AG04450 (cell line): ENCODE data around the gene UMODL1. TPM values are rescaled to one million over a fixed set of nuclear protein-coding genes. Genes with fewer than 3 reads are reported as not detected.

ENCODE experiments used
- CTCF ChIA-PET: fragments of 300-600, 350-600 bp; formaldehyde crosslinking; extraction: SDS; loops from one replicate; lab custom pipeline; 2022; ENCODE audit warnings: antibody characterized with exemption, inconsistent platforms; lab: Charles Lee
- POLR2A ChIA-PET: fragments of 350-600 bp; formaldehyde crosslinking; extraction: SDS; loops from one replicate; lab custom pipeline; 2021; ENCODE audit warnings: antibody characterized with exemption, inconsistent platforms; lab: Yijun Ruan, JAX
- DNase-seq: peaks from one replicate; pipeline ENCODE4 v3.0.0-alpha.2; 2011; ENCODE audit warnings: low read depth, low spot score
- H3K27ac ChIP-seq: one replicate; pipeline ENCODE4 v1.5.1; 2012; ENCODE audit warnings: low read depth, low read length, control low read depth
- H3K27me3 ChIP-seq: one replicate; pipeline ENCODE4 v1.6.0; 2012; ENCODE audit warnings: low read length; ENCODE audit not compliant: control insufficient read depth, insufficient read depth
- H3K4me3 ChIP-seq: 2 replicates; pipeline ENCODE4 v1.5.1; 2011; ENCODE audit warnings: mild to moderate bottlenecking, low read depth, low read length, control low read depth
- H3K9me3 ChIP-seq: 2 replicates; pipeline ENCODE4 v1.5.1; 2012; ENCODE audit warnings: low read length; ENCODE audit not compliant: control insufficient read depth, insufficient read depth
- polyA plus RNA-seq: library from polyadenylated mRNA; depleted of rRNA; stranded (reverse); fragments of >200 nt; gene quantifications from 2 replicates; pipeline ENCODE4 v1.2.3, GENCODE V29; 2011
- TF ChIP-seq, protein P1 (sequence below): IDR thresholded peaks from 2 replicates; pipeline ENCODE4 v1.5.1; 2011; ENCODE audit warnings: low read depth, low read length, control low read depth, inconsistent platforms

The UMODL1 gene
- polyA plus RNA-seq, 1 experiment, result 0.09 TPM

DNA sequence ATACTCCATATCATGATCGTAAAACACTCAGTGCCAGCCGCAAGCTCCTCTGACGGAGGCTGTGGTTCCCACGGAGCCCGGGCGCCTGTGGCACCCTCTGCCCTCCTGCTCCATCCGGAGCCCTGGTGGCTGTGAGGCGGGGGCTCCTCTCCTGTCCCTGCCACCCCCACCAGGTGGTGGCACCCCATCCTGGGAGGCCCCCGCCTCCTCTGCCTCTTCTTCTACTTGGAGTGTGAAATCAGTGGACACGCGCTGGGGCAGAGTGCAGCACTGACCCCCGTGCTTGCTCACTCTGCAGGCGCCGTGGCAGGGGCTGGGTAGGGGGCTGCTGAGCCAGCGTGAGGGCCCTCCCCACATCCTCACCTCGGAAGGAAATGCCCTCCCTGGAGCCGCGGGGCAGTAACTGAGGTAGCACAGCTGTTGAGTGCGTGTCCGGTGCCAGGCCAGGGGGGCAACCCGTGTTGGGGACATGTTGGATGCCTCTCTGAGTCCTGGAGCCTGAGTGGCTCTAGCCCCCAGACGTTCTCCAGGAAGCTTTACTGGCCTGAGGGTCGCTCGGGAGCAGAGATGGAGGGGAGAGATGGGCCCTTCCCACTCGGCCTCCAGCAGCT is 89.1 kb downstream of the UMODL1 start:
- Histone ChIP-seq H3K27ac (no peak overlapping the region), H3K4me3 (no peak overlapping the region), H3K27me3 (peaks cover 24% of the 10 kb centered on the region), H3K9me3 (no peaks in the 10 kb centered on the region; the same call in 1 of the 2 replicates)
- TF ChIP-seq, protein P1, sequence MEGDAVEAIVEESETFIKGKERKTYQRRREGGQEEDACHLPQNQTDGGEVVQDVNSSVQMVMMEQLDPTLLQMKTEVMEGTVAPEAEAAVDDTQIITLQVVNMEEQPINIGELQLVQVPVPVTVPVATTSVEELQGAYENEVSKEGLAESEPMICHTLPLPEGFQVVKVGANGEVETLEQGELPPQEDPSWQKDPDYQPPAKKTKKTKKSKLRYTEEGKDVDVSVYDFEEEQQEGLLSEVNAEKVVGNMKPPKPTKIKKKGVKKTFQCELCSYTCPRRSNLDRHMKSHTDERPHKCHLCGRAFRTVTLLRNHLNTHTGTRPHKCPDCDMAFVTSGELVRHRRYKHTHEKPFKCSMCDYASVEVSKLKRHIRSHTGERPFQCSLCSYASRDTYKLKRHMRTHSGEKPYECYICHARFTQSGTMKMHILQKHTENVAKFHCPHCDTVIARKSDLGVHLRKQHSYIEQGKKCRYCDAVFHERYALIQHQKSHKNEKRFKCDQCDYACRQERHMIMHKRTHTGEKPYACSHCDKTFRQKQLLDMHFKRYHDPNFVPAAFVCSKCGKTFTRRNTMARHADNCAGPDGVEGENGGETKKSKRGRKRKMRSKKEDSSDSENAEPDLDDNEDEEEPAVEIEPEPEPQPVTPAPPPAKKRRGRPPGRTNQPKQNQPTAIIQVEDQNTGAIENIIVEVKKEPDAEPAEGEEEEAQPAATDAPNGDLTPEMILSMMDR, result no peak
- ChIA-PET CTCF (no interaction called here), POLR2A (no interaction called here)
- no peak for DNase-seq

DNA sequence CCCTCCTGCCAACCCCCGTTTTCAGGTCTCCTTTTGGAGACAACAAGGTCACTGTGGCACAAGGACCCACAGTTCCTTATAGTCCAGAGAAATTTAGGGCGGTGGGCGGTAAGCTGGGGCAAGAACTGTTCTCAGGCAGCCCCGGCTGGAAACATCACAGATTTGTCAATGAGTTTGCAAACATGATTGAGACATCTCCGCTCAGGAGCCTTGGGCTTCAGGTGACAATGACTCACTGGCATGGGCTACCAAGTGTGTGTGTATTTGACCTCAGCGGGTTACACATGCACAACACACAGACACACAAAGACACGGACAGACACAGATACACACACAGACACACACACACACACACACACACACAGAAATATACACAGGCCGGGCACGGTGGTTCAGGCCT is 89.6 kb downstream of the UMODL1 start:
- Histone ChIP-seq H3K9me3 (no peaks in the 10 kb centered on the region; the same call in 1 of the 2 replicates), H3K27ac (no peak overlapping the region), H3K4me3 (no peak overlapping the region), H3K27me3 (peaks cover 23% of the 10 kb centered on the region)
- TF ChIP-seq, protein P1, result no peak
- no peak for DNase-seq
- ChIA-PET POLR2A (no interaction called here), CTCF (no interaction called here)

DNA sequence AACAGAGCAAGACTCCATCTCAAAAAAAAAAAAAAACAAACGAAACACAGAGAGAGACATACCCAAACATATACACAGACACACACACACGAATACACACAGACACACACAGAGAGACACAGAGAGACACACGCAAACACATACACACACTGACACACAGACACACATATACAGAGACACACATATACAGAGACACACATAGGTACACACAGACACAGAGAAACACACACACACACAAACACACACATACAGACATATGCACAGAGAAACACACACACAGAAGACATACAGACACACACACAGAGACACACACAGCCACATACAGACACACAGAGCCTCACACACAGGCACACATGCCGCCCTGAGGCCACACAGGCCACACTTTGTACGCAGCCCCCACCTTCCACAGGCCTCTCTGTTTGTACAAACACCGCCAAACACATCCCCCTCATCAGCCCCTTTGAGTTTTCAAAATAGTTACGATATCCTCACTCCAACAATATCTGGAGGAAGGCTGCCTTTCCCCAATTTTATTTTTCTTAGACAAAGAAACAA is 90.4 kb downstream of the UMODL1 start:
- H3K9me3 ChIP-seq, result no peaks in the 10 kb centered on the region; the same call in 1 of the 2 replicates
- no peak for DNase-seq
- TF ChIP-seq, protein P1, result no peak
- no peak overlapping the region for H3K27ac ChIP-seq
- ChIA-PET CTCF (no interaction called here), POLR2A (no interaction called here)
- H3K4me3 ChIP-seq, result no peak overlapping the region
- H3K27me3 ChIP-seq, result peaks cover 21% of the 10 kb centered on the region

DNA sequence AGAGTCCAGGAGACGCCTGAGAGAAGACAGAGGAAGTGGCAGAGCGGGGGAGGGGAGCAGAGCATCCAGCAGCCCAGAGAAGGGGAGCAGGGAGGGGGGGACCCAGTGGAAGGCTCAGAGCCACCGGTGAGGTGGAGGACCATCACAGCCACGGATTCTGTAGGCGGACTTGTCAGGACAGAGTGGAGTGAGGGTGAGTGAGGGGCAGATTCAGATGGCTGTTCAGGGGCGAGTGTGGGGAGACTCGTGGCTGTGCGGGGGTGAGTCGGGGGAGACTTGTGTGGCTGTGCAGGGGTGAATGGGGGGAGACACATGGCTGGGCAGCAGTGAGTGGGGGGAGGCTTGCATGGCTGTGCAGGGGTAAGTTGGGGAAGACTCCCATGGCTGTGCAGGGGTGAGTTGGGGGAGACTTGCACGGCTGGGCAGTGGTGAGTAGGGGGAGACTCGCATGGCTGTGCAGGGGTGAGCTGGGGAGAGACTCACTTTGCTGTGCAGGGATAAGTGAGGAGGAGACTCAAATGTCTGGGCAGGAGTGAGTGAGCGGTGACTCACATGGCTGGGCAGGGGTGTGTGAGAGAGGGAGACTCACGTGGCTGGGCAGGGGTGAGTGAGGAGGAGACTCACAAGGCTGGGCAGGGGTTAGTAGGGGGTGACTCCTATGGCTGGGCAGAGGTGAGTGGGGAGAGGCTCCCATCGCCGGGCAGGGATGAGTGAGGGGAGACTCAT is 91.0 kb downstream of the UMODL1 start:
- ChIA-PET CTCF (no interaction called here), POLR2A (no interaction called here)
- DNase-seq, result no peak
- H3K4me3 ChIP-seq, result no peak overlapping the region
- peaks cover 16% of the 10 kb centered on the region for H3K27me3 ChIP-seq
- TF ChIP-seq, protein P1, result no peak
- no peak overlapping the region for H3K27ac ChIP-seq
- no peaks in the 10 kb centered on the region; the same call in 1 of the 2 replicates for H3K9me3 ChIP-seq
